GM21723 (cell line): ENCODE data around the gene JAK2.
"Not testable (repeated sequence)": the region's sequence is repeated elsewhere in the genome, so short reads cannot be mapped to it uniquely, and the experiment has no call there.

Source experiments
- ATAC-seq: cut with Tn5 transposase; IDR thresholded peaks from one replicate; pipeline ENCODE4 v1.9.1; 2021; ENCODE audit warnings: mild to moderate bottlenecking, moderate library complexity; ENCODE audit not compliant: unreplicated experiment

JAK2 gene

DNA sequence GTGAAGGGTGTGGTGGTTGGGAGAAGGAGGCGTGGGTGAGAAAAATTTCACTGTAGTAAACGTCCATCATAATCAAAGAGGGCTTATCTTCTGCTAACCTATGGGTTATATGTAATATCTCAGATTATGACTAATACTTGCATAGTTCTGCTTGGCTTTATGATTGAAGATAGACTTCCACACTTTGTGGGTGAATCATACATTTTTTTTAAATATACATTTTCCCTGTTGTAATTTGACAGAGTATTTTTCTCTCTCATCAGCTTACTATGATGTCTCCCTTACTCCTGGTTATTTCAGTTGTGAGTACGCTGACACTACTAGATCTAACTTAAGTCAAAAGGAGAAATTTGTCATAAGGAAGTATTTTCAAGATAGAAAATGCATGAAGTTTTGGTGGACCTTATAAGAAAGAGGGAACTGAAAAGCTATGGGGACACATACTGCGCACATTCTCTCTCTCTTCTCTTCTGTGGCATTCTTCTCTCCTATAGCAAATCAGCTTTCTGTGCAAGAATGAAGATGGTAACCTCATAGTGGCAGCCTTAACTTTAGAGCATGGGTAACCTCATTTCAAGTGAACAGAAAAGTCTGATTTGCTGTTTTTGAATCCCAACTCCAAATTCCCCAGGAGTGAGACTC is 4.9 kb upstream of the JAK2 start:
- ATAC-seq = no peak

DNA sequence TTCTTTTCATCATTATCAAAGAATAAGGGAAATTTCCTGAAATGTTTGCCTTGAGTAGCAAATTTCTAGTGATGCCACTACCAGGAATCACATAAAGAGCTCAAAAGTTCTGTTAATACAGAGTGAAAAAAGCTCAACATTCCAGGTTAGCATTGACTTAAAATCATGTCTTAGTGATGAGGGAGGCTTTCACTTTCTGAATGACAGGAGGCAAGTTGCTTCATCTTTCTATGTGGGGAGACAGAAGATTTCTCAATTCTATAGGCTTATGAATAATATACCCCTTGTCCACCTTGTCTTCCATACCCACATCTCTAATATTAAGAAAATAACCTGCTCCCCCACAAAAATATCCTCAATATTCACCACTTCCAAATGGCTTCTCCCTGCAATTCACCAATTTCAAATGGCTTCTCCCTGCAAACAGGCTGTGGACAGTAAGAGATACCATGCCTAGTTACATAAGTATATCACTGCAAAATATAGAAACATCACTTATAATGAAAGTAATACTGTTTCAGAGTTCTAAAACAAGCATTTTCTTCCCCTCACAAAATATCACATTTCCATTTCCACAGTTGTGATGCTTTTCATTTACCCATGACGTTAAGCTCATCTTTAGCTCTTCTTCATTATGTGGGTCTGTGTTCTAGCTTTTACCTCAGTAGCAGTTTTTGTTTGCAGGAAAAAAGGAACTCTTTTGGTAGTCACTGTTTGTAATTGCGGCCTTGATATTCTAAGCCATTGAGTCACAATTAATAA is 2.2 kb upstream of the JAK2 start:
- no peak for ATAC-seq

DNA sequence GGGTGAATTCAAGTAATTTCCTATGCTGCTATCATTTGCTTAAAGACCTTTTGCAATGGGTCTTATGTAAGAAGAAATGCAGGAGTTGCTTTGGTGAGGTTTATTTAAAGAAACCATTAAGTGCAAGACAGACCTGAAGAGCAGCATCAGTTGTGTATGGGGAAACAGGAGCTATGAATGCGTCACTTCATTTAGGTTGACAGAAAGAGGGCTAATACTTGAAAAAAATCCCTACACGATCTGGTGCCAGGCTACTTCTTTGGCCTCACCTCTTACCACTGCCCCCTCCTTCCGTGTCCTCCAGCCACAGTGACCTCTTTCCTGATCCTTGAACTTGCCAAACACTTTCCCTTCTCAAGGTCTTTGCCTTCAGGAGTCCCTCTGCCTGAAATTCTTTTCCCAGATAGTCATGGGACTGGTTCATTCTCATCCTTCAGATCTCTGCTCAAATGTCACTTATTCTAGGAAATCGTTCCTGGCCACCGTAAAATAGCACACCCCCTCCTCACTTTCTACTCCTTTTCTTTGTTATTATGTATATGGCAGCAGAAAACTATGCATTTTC is 1.4 kb upstream of the JAK2 start:
- no peak for ATAC-seq

DNA sequence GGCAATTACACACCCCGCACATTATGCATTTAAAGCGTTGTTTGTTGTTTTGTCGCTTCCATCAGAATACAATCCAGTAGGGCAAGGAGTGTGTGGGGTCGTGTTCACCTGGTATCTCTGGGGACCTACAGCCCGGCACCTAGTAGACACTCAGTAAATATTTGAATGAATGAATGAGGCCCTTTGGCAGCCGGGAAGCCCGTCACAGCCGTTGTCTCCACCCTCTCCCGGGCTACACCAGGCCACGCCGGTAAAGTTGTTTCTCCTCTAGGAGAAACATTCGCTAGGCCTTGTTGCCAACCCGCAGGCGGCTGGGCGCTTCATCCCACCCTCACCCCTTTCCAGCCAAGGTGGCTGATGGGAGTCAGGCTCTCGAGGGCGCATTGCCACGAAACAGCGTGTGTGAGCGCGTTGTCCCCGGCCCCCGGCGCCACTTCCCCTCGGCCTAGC is 876 bp upstream of the JAK2 start:
- ATAC-seq = peak; percentile 3

DNA sequence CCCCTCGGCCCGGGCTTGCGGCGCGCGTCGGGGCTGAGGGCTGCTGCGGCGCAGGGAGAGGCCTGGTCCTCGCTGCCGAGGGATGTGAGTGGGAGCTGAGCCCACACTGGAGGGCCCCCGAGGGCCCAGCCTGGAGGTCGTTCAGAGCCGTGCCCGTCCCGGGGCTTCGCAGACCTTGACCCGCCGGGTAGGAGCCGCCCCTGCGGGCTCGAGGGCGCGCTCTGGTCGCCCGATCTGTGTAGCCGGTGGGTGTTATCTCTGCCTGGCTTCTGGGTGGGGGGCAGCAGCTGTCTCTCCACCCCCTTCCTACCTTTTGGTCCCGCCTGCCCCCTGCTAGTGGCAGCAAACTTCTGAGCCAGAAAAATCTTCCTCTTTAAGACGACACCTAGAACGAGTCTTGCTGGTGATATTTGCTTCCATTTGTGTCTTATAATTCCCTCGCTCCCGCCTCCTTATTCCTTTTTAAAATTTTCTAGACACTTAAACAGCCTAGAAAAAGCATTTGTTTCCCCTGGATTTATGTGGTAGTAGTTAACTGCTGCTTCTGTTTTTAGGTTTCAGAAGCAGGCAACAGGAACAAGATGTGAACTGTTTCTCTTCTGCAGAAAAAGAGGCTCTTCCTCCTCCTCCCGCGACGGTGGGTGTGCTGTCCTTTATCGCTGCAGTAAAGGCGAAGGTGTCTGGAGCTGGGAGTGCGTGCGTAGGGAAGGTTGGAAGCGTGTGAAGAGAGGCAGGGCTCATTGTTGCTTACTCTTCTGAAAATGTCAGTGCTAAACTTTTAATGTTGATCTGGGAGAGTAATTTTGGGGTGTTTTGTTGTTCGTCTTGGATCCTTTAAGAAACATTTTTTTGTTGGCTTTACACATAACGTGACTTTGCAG is 554 bp downstream of the JAK2 start:
- peak; percentile 30 for ATAC-seq

DNA sequence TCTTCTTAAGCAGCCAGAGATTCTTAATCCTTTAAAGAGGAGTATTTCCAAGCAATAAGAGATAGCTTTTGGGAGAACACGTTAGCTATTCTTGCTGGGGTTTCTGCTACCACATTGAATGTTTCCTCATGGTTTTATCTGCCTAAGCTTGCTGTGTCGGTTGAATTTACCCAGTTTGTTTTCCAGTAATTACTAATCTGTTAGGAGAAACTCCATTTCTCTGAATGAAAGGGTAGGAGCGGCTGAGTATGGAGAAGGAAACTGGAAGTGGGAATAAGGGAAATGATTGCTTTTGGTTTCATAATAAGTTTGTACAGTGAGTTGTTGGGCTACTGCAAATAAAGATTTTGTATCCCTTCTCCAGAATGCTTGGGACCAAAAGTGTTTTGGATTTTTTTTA is 1.2 kb downstream of the JAK2 start:
- no peak for ATAC-seq

DNA sequence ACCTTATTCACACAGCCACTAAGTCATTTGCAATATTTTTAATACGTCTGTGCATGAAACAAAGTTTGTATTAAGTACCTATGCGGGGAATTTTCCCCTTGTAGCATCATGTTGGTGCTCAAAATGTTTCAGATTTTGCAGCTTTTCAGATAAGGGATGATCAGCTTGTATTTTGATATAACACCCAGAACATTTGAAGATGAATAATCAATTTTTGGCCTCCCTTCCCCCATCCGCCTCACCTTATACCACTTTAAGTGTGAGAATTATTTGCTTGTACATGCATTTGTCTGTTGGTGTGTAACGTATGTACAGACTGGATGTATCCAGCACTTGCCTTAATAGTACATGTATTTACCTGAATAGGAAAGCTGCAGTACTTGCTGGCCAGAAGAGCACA is 1.7 kb downstream of the JAK2 start:
- no peak for ATAC-seq

DNA sequence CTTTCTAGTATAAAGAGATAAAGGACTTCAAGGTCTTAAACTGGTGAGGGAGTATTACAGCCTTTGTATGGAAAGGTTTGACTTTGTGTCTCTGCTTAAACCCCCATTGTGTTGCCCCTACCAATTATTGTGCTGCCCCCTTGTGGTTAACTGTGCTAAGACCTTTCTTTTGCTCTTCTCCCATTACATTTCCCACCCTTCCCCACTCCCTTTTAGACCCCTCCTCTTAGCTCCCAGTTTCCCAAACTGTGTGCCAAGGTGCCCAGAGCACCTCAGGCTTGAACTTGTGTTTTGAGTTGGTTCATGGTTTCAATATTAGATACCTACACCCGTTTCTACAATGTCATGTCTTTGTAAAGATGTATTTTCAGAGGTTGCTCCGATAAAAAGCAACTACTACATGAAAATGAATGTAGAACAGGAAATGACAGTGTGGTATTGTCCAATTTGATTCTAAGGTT is 2.9 kb downstream of the JAK2 start:
- no peak for ATAC-seq

DNA sequence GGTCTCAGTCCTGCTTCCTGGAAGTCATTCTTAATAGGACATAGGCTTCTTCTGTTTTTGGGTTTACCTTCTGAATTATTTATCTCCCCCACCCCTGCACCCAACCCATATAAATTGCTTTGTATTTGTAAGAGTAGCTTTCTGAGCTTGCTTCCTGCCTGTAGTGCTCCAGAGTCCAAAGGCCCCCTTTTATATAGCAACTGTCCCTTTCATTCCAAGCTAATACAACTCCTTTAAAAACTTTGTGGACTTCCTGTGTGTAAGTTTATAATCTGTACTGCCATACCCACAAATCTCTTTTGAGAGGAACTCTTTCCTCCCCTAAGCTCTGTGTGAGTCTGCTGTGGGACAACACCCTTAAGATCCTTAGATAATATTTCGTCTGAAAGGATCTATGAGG is 7.8 kb downstream of the JAK2 start:
- no peak for ATAC-seq

DNA sequence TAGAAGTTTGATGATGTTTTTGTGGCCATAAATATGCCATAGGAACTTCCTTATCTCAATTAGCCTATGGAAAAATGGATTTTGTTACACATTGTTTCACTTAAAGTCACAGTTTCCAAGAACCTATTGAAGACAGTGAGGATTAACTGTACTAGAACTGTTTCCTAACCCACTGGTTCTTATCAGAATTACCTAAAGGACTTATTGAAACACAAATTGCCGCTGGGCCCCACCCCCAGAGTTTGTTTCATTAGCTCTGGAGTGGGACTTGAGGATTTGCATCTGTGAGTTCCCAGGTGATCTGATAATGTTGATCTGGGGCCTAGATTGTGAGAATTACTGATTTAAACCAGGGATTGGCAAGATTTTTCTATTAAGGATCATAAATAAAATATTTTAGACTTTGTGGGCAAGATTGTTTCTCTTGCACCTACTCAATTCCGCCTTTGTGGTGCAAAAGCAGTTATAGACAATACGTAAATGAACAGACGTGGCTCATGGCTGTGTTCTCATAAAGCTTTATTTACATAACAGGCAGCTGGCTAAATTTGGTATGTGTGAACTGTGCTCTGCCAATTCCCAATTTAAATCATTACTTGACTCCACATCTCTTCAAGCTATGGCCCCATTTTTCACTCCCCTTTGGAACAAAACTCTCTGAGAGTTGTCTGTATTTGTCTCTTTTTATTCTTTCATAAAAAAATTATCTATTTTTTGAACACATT is 9.3 kb downstream of the JAK2 start:
- no peak for ATAC-seq

DNA sequence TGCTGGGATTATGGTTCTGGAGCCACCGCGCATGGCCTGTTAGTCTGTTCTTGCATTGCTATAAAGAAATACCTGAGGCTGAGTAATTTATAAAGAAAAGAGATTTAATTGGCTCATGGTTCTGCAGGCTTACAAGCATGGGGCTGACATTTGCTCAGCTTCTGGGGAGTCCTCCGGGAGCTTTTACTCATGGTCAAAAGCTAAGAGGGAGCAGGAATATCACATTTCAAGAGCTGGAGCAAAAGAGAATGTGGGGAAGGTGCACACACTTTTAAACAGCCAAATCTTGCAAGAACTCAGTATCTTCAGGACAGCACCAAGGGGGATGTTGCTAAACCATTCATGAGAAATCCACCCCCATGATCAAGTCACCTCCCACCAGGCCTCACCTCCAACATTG is 12.1 kb downstream of the JAK2 start:
- no peak for ATAC-seq

DNA sequence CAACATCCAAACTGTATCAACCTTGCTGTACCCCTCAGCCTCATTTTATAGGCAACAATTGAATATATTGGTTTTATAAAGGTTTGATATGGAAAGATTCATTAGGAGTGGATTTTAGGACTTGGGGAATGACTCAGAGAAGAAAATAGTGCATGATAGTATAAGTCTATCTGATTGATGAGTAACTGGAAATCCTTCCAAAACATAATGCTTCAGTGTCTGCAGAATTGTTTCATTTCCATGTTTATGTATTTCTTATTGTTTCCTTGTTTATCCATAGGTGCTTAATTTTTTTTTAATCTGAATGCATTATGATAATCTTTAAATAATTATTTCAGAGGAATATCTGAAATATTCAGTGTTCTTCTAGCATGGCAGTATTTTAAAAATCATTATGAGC is 12.6 kb downstream of the JAK2 start:
- no peak for ATAC-seq

DNA sequence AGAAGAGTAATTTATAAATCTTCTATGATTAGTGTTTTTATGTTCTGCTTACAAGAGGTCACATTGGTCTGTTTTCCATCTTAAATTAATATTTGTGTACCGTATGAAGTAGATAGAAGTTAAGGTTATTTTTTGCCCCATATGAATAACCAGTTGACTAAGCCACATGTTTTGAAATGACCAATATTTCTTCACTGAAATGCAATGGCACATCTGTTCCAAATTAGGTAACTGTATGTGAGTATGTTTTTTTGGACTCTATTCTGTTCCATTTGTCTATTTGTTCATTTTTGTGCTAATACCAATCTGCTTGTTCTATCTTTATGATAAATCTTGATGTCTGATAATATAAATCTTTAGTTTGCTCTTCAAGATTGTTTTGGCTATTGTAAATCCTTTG is 17.7 kb downstream of the JAK2 start:
- ATAC-seq = no peak

DNA sequence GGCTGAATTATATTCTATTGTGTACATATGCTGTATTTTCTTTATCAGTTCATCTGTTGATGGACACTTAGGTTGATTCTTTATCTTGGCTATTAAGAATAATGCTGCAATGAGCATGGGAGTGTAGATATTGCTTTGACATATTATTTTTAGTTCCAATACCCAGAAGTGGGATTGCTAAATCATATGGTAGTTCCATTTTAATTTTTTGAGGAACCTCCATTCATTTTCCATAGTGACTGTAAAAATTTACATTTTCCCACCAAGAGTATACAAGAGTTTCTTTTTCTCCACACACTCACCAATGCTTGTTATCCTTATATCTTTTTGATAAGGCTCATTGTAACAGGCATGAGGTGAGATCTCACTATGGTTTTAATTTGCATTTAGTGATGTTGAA is 19.4 kb downstream of the JAK2 start:
- no peak for ATAC-seq

DNA sequence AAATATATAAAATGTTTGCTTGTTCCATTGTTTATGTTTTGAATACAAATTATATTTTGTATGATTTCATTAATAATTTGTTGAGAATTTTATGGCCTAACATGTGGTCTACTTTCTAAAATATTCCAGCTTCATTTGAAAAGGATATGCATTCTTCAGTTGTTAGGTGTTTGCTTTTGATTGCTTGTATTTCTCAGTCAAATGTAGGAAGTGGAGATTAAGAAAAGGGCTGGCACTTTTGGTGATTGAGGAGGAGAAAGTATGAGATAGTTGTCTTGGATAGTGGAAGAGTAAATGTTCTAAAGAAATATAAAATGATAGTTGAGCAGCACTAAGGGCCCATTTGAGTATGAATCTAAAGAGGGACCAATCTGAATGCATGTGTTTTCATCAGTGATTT is 23.1 kb downstream of the JAK2 start:
- ATAC-seq = no peak

DNA sequence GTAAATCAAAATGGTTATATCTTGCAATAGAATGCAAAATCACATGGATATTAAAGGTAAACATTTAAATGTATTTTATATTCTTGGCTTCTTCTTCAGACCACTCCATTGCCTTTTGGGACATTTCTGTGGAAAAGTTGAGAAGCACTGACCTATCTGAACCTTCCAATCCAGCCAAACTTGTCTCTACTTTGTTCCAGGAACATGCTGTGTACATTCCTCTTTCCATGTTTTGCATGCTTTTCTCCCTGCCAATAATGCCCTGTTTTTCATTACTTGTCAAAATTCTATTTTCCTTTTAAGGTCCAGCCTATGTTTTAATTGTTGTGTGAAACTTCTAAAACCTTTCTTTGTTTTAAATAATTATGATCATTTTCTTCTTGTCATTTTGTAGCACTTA is 28.3 kb downstream of the JAK2 start:
- no peak for ATAC-seq

DNA sequence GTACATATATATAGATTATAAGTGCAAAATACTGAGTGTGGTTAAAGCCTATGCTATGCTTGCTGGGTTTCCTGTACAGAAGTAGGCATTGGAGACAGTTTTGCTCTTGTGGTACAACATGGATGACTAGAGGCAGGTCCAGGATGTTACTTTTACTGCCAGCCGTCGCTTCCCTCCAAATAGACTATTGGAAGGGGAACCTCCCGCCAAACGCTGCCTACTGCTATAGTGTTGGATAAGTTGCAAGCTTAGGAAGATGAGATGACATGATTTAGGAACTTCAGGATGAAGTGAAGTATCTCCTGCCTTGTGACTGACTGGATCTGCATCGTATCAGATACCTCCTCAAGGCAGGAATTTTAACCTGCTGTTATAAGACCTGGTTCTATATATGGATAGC is 30.9 kb downstream of the JAK2 start:
- ATAC-seq = no peak

DNA sequence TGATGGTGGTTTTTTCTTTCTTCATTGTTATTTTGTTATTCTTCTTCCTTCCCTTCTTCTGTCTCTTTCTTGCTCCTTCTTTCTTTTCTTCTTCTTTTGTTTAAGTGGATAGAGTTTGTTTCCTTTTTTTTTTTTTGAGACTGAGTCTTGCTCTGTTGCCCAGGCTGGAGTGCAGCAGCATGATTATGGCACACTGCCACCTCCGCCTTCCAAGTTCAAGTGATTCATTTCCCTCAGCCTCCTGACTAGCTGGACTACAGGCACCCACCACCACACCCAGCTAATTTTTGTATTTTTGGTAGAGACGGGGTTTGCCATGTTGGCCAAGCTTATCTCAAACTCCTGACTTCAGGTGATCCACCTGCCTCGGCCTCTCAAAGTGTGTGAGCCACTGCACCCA is 40.3 kb downstream of the JAK2 start:
- no peak for ATAC-seq

DNA sequence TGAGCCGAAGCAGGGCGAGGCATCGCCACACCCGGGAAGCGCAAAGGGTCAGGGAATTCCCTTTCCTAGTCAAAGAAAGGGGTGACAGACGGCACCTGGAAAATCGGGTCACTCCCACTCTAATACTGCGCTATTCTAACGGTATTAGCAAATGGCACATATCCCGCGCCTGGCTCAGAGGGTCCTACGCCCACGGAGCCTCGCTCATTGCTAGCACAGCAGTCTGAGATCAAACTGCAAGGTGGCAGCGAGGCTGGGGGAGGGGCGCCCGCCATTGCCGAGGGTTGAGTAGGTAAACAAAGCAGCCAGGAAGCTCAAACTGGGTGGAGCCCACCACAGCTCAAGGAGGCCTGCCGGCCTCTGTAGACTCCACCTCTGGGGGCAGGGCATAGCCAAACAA is 46.9 kb downstream of the JAK2 start:
- ATAC-seq = not testable (repeated sequence)

DNA sequence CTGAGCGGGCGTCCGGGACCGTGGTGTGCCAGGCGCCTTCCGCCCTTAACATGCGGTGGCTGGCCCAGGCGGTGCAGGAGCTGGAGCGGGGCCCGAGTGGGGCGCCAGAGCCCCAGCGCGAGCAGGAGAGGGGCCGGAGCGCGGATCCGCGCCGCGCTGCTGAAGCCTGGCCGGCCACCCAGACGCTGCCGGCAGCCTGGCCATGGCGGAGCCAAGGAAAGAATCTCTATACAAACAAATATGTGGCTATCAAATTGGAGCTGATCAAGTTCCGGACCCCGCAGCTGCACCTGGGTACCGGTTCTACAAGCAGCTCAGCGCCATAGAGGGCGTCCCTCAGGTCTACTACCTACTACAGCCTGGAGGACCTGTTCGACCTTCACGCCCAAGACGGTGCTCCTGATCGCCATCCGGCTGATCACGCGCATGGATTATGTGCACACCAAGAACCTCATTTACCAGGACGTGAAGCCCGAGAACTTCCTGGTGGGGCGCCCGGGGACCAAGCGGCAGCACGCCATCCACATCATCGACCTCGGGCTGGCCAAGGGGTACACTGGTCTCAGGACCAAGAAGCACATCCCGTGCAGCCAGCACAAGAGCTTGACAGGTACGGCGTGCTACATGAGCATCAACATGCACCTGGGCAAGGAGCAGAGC is 55.8 kb downstream of the JAK2 start:
- ATAC-seq = no peak
